ENCODE data around the gene SLAMF7. TPM values are rescaled to one million over a fixed set of nuclear protein-coding genes. Genes with fewer than 3 reads are reported as not detected.
A peak's percentile ranks its signal among the peaks of the same experiment; 100 is the strongest.

The SLAMF7 gene
- total RNA-seq, 1 donor = not detected

- DNase-seq (ENCODE audit: low read depth) = no peak
- no peak for TF ChIP-seq CTCF (IDR thresholded peaks at IDR 0.05; ENCODE audit: insufficient read depth, low read length)
- no peak overlapping the region for H3K4me3 ChIP-seq (ENCODE audit: low read depth, low read length)
These were observed 17.8 kb downstream of the SLAMF7 start for GRCh38 chr1:160756849-160757201.

- DNase-seq (ENCODE audit: low read depth) = no peak
- TF ChIP-seq CTCF (IDR thresholded peaks at IDR 0.05; ENCODE audit: insufficient read depth, low read length) = no peak
- no peak overlapping the region for H3K4me3 ChIP-seq (ENCODE audit: low read depth, low read length)
These were observed 19.5 kb downstream of the SLAMF7 start for GRCh38 chr1:160758521-160758920.

GRCh38 chr1:160759740-160760139, 20.7 kb downstream of the SLAMF7 start:
- no peak for TF ChIP-seq CTCF (IDR thresholded peaks at IDR 0.05; ENCODE audit: insufficient read depth, low read length)
- no peak for DNase-seq (ENCODE audit: low read depth)
- no peak overlapping the region for H3K4me3 ChIP-seq (ENCODE audit: low read depth, low read length)

GRCh38 chr1:160761046-160761445, 22.0 kb downstream of the SLAMF7 start:
- no peak for TF ChIP-seq CTCF (IDR thresholded peaks at IDR 0.05; ENCODE audit: insufficient read depth, low read length)
- DNase-seq (ENCODE audit: low read depth) = no peak
- no peak overlapping the region for H3K4me3 ChIP-seq (ENCODE audit: low read depth, low read length)

- TF ChIP-seq CTCF (IDR thresholded peaks at IDR 0.05; ENCODE audit: insufficient read depth, low read length) = no peak
- H3K4me3 ChIP-seq (ENCODE audit: low read depth, low read length) = no peak overlapping the region
- peak; percentile 38 for DNase-seq (ENCODE audit: low read depth)
These were observed 22.8 kb downstream of the SLAMF7 start for GRCh38 chr1:160761886-160762285.

GRCh38 chr1:160763993-160764392, 24.9 kb downstream of the SLAMF7 start:
- DNase-seq (ENCODE audit: low read depth) = no peak
- H3K4me3 ChIP-seq (ENCODE audit: low read depth, low read length) = no peak overlapping the region
- TF ChIP-seq CTCF (IDR thresholded peaks at IDR 0.05; ENCODE audit: insufficient read depth, low read length) = no peak

Measured in fibroblast of the aortic adventitia (primary cell).